A549 (cell line): ENCODE data around the gene PRKCE. TPM values are rescaled to one million over a fixed set of nuclear protein-coding genes. Genes with fewer than 3 reads are reported as not detected.

Source experiments
- ATAC-seq, 2 experiments: fragments of 200-7000 bp in 1 of 2; fragments of >200 bp in 1 of 2; cut with Nextera tagmentation in 1 of 2; cut with Tn5 transposase in 1 of 2; 3 replicates each; pipeline versions ENCODE4 v1.8.0 to v1.9.1; 2018 to 2020; ENCODE audit warnings: mild to moderate bottlenecking in 1 of 2, moderate library complexity in 1 of 2
- CTCF ChIA-PET: fragments of 300-600 bp; sonication (Branson Sonifier 250); formaldehyde crosslinking; extraction: SDS; loops from one replicate; lab custom pipeline; 2021; ENCODE audit warnings: antibody characterized with exemption, inconsistent platforms; lab: Yijun Ruan, JAX
- POLR2A ChIA-PET: fragments of 350-600 bp; formaldehyde crosslinking; extraction: SDS; loops from one replicate; lab custom pipeline; 2021; ENCODE audit warnings: antibody characterized with exemption, inconsistent platforms; lab: Yijun Ruan, JAX
- DNase-seq, 2 experiments: peaks; one replicate each; pipeline versions ENCODE4 v3.0.0 to v3.0.0-alpha.2; 2011 to 2016; ENCODE audit warnings: low read depth in 1 of 2, low spot score in 1 of 2
- FAIRE-seq: peaks from 2 replicates; lab custom pipeline; 2011; peaks lifted over from hg19 to GRCh38; lab: Jason Lieb, UNC
- H3K27ac ChIP-seq, 2 experiments: fragments of >200 bp; sonication (Bioruptor Twin); formaldehyde crosslinking; 3 replicates each; pipeline ENCODE4 v1.5.1; 2016 to 2017
- H3K4me1 ChIP-seq: fragments of >200 bp; sonication (Bioruptor Twin); formaldehyde crosslinking; 3 replicates; pipeline ENCODE4 v1.6.1; 2016
- H3K4me2 ChIP-seq: fragments of >200 bp; sonication (Bioruptor Twin); formaldehyde crosslinking; 3 replicates; pipeline ENCODE4 v1.6.1; 2016
- H3K4me3 ChIP-seq: fragments of >200 bp; sonication (Bioruptor Twin); formaldehyde crosslinking; 3 replicates; pipeline ENCODE4 v1.5.1; 2016
- H3K9me3 ChIP-seq: fragments of >200 bp; sonication (Bioruptor Twin); formaldehyde crosslinking; 3 replicates; pipeline ENCODE4 v1.6.1; 2016
- BHLHE40 ChIP-seq: IDR thresholded peaks from 2 replicates; pipeline ENCODE4 v1.6.1; 2012; ENCODE audit warnings: low read depth, low read length, inconsistent platforms
- CBX2 ChIP-seq: fragments of 200-600 bp; sonication (generic); IDR thresholded peaks from 2 replicates; pipeline ENCODE4 v1.6.1; 2016; ENCODE audit warnings: low read depth, mild to moderate bottlenecking, borderline replicate concordance
- EHMT2 ChIP-seq: fragments of 200-600 bp; sonication (generic); IDR thresholded peaks from 2 replicates; pipeline ENCODE4 v1.6.1; 2016; ENCODE audit warnings: antibody characterized with exemption, low read depth, mild to moderate bottlenecking, moderate library complexity
- FOSB ChIP-seq: fragments of 250-450 bp; sonication (Bioruptor Pico); IDR thresholded peaks from 2 replicates; pipeline ENCODE4 v1.5.0; 2020; ENCODE audit warnings: mild to moderate bottlenecking, moderate library complexity
- FOSL2 ChIP-seq, 2 experiments: fragments of 450-650 bp in 1 of 2; fragments of >200 bp in 1 of 2; sonication (Bioruptor Twin) in 1 of 2; formaldehyde crosslinking; IDR thresholded peaks; 2 replicates each; pipeline versions ENCODE4 v1.5.0 to v1.6.1; 2016 to 2020; ENCODE audit warnings: mild to moderate bottlenecking in 1 of 2, moderate library complexity in 1 of 2
- FOXS1 ChIP-seq: fragments of 250-450 bp; sonication (Bioruptor Pico); IDR thresholded peaks from 2 replicates; pipeline ENCODE4 v1.5.0; 2020; ENCODE audit warnings: mild to moderate bottlenecking, moderate library complexity
- HOXA7 ChIP-seq: fragments of 250-450 bp; sonication (Bioruptor Pico); IDR thresholded peaks from 2 replicates; pipeline ENCODE4 v1.5.0; 2020; ENCODE audit warnings: mild to moderate bottlenecking, moderate library complexity
- HOXB5 ChIP-seq: fragments of 250-450 bp; sonication (Bioruptor Pico); IDR thresholded peaks from 2 replicates; pipeline ENCODE4 v1.5.0; 2020; ENCODE audit warnings: mild to moderate bottlenecking, moderate library complexity
- KDM5A ChIP-seq: fragments of 200-600 bp; sonication (generic); IDR thresholded peaks from 2 replicates; pipeline ENCODE4 v1.6.1; 2016; ENCODE audit warnings: antibody characterized with exemption, mild to moderate bottlenecking
- MYC ChIP-seq: IDR thresholded peaks from 2 replicates; pipeline ENCODE4 v1.6.1; 2012; ENCODE audit warnings: mild to moderate bottlenecking, inconsistent platforms, low read length, improper control_type of control experiment, borderline replicate concordance
- NPAS2 ChIP-seq: fragments of 250-450 bp; sonication (Bioruptor Pico); IDR thresholded peaks from 2 replicates; pipeline ENCODE4 v1.8.0; 2022; ENCODE audit warnings: mild to moderate bottlenecking, moderate library complexity, borderline replicate concordance
- PHF8 ChIP-seq: fragments of 200-600 bp; sonication (generic); IDR thresholded peaks from 2 replicates; pipeline ENCODE4 v1.6.1; 2016; ENCODE audit warnings: low read depth, mild to moderate bottlenecking, antibody characterized with exemption, moderate library complexity, borderline replicate concordance
- POLR2AphosphoS2 ChIP-seq: conservative IDR thresholded peaks from 2 replicates; pipeline ENCODE4 v1.6.1; 2012; ENCODE audit warnings: low read length, improper control_type of control experiment, inconsistent platforms
- RFX5 ChIP-seq: fragments of 450-650 bp; IDR thresholded peaks from 2 replicates; pipeline ENCODE4 v1.7.1; 2014; ENCODE audit warnings: antibody characterized with exemption, mild to moderate bottlenecking, moderate library complexity
- RNF2 ChIP-seq: fragments of 200-600 bp; sonication (generic); IDR thresholded peaks from 2 replicates; pipeline ENCODE4 v1.6.1; 2016; ENCODE audit warnings: low read depth, mild to moderate bottlenecking, antibody characterized with exemption, moderate library complexity, borderline replicate concordance
- SMC3 ChIP-seq: fragments of >200 bp; sonication (Bioruptor Twin); formaldehyde crosslinking; IDR thresholded peaks from 3 replicates; pipeline ENCODE4 v1.6.1; 2018; ENCODE audit warnings: inconsistent platforms
- SREBF2 ChIP-seq: fragments of 450-650 bp; IDR thresholded peaks from 2 replicates; pipeline ENCODE4 v1.6.1; 2014; ENCODE audit warnings: mild to moderate bottlenecking, moderate library complexity
- ZNF302 ChIP-seq: fragments of 250-450 bp; sonication (Bioruptor Pico); IDR thresholded peaks from 2 replicates; pipeline ENCODE4 v1.9.0; 2021; ENCODE audit warnings: inconsistent platforms, mild to moderate bottlenecking, moderate library complexity
- ZSCAN20 ChIP-seq: fragments of 250-450 bp; sonication (Bioruptor Pico); IDR thresholded peaks from 2 replicates; pipeline ENCODE4 v1.8.0; 2022; ENCODE audit warnings: mild to moderate bottlenecking, moderate library complexity
- WGBS: methylation state at CpG from one replicate; pipeline ENCODE4 v1.1.6; 2017; ENCODE audit errors: missing lambda C conversion rate; 5-methylcytosine and 5-hydroxymethylcytosine counted together
- polyA plus RNA-seq, 4 experiments: library from polyadenylated mRNA; depleted of rRNA in 3 of 4; stranded (reverse); fragments of >200 nt; fragmentation: RNase III in 1 of 4; extraction: RNeasy Plus Mini Kit Qiagen cat#74134 plus additional on column Dnase treatment in 1 of 4; gene quantifications; 2 replicates in 3 of 4; 3 replicates in 1 of 4; pipeline ENCODE4 v1.2.3, GENCODE V29; 2011 to 2017
- TF ChIP-seq, protein P1 (sequence below): fragments of 250-450 bp; sonication (Bioruptor Pico); IDR thresholded peaks from 2 replicates; pipeline ENCODE4 v1.5.0; 2021; ENCODE audit warnings: mild to moderate bottlenecking, moderate library complexity, borderline replicate concordance
- TF ChIP-seq, protein P2 (sequence below): fragments of >200 bp; sonication (Bioruptor Twin); formaldehyde crosslinking; IDR thresholded peaks from 2 replicates; pipeline ENCODE4 v1.6.1; 2016
- TF ChIP-seq, protein P3 (sequence below): IDR thresholded peaks from 2 replicates; pipeline ENCODE4 v1.6.1; 2012
- TF ChIP-seq, protein P4 (sequence below): fragments of >200 bp; sonication (Bioruptor Twin); formaldehyde crosslinking; IDR thresholded peaks from 3 replicates; pipeline ENCODE4 v1.6.1; 2016
- TF ChIP-seq, protein P5 (sequence below): fragments of >200 bp; sonication (Bioruptor Twin); formaldehyde crosslinking; IDR thresholded peaks from 3 replicates; pipeline ENCODE4 v1.5.1; 2016
- TF ChIP-seq, protein P6 (sequence below): fragments of 250-450 bp; sonication (Bioruptor Pico); IDR thresholded peaks from 2 replicates; pipeline ENCODE4 v1.5.0; 2020; ENCODE audit warnings: low read depth, mild to moderate bottlenecking, moderate library complexity

Gene PRKCE
- polyA plus RNA-seq, 2 of the 4 experiments (the other 2 are of a cell fraction), result 11.5 to 12.0 TPM

DNA sequence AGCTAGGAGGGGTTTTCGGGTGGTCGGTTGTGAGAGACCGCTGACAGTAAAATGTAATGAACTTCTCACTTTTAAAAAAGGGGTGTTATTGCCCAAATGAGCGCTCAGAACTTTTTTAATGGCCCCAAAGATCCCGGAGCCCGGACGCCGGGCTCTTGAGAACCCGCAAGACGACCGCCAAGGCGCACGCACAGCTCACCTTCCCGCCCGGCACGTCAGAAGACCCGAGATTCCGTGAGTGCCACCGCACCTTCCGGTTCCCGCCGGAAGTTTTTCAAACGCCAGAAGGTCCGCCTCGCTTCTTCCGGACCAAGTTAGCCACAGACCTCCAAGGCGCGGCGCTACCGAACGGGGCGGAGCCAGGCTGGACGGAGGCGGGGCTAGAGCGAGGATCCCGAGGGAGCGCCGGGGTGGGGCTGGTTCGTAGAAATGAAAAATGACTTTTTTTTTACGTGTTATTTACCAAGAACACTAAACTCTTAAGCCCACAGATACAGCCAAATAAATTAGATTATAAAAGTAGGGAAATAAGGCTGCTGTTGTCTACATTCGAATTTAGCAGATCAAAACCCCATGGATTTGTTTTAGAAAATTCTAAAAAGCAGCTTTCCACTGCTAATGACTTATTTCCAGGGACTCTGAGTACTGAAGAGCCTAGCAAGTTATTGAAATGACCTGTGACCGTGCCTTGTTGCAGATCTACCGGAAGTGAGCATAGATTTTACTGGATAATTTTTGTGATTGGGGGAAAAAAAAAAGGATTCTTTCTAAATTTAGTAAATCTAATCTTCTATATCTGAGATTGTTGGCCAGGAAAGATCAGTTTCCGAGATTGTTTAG is 40.2 kb upstream of the PRKCE start, which contains the start of gene SRBD1 (continued):
- TF ChIP-seq, protein P1, sequence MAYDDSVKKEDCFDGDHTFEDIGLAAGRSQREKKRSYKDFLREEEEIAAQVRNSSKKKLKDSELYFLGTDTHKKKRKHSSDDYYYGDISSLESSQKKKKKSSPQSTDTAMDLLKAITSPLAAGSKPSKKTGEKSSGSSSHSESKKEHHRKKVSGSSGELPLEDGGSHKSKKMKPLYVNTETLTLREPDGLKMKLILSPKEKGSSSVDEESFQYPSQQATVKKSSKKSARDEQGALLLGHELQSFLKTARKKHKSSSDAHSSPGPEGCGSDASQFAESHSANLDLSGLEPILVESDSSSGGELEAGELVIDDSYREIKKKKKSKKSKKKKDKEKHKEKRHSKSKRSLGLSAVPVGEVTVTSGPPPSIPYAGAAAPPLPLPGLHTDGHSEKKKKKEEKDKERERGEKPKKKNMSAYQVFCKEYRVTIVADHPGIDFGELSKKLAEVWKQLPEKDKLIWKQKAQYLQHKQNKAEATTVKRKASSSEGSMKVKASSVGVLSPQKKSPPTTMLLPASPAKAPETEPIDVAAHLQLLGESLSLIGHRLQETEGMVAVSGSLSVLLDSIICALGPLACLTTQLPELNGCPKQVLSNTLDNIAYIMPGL (CRISPR knock-in tag), result no peak
- TF ChIP-seq, protein P2, sequence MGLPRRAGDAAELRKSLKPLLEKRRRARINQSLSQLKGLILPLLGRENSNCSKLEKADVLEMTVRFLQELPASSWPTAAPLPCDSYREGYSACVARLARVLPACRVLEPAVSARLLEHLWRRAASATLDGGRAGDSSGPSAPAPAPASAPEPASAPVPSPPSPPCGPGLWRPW, result no peak
- no peak; the same call in 1 of the 2 replicates for TF ChIP-seq HOXB5 (CRISPR knock-in tag)
- TF ChIP-seq BHLHE40, result no peak
- TF ChIP-seq CBX2, result no peak
- TF ChIP-seq HOXA7 (CRISPR knock-in tag), result no peak
- TF ChIP-seq RFX5, result peak; percentile 4; the same call in 1 of the 2 replicates
- TF ChIP-seq, protein P3, sequence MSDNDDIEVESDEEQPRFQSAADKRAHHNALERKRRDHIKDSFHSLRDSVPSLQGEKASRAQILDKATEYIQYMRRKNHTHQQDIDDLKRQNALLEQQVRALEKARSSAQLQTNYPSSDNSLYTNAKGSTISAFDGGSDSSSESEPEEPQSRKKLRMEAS, result peak; percentile 81
- TF ChIP-seq SREBF2, result no peak
- TF ChIP-seq, protein P4, sequence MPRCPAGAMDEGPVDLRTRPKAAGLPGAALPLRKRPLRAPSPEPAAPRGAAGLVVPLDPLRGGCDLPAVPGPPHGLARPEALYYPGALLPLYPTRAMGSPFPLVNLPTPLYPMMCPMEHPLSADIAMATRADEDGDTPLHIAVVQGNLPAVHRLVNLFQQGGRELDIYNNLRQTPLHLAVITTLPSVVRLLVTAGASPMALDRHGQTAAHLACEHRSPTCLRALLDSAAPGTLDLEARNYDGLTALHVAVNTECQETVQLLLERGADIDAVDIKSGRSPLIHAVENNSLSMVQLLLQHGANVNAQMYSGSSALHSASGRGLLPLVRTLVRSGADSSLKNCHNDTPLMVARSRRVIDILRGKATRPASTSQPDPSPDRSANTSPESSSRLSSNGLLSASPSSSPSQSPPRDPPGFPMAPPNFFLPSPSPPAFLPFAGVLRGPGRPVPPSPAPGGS, result peak; percentile 94
- TF ChIP-seq PHF8, result peak; percentile 88
- TF ChIP-seq FOSL2 (IDR thresholded peaks at IDR 0.05), result no peak
- 0 out of 2 replicates have a peak, but pooled peaks have one; percentile 3 for TF ChIP-seq FOSL2 (CRISPR knock-in tag; IDR thresholded peaks at IDR 0.05)
- TF ChIP-seq, all 56 proteins: peak for 9

DNA sequence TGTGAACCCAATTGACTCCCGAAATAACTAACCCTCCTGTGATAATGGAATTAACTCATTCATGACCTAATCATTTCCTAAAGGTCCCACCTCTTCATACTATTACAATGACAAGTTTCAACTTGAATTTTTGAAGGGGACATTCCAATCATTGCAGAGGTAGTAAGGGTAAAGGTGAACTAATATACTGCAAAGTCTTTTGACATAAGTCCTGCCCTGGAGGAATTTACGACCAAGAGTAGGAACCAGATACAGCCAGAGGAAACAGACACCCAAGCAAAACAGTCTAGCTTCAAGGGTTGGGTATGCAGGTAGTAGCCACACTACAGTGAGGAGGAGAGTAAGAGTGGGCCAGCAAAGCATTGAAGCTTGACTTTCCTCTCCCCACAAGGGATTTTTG is 39.2 kb upstream of the PRKCE start:
- 73% methylated on average over 2 of the region's 2 CpGs for WGBS
- peak overlapping the region; percentile 87 for H3K4me2 ChIP-seq
- ChIA-PET POLR2A (no interaction called here), CTCF (interaction anchor here (1.1 to 1.2 kb wide), 2 partner anchors 13 to 14 kb away, joined by 3 read pairs; no protein-coding TSS in a partner anchor)
- no peak overlapping the region for H3K4me3 ChIP-seq
- H3K27ac ChIP-seq, result peak overlapping the region; percentile 21 to 89; a peak in 3 of 6 replicates
- no peaks in the 10 kb centered on the region for H3K9me3 ChIP-seq
- TF ChIP-seq KDM5A (no peak), HOXA7 (CRISPR knock-in tag) (no peak), SMC3 (no peak), ZNF302 (CRISPR knock-in tag) (no peak), NPAS2 (no peak), EHMT2 (no peak), FOSL2 (IDR thresholded peaks at IDR 0.05) (no peak), FOSL2 (CRISPR knock-in tag; IDR thresholded peaks at IDR 0.05) (no peak), FOXS1 (CRISPR knock-in tag) (no peak), POLR2AphosphoS2 (no peak), MYC (no peak), RNF2 (no peak), RFX5 (no peak), FOSB (CRISPR knock-in tag) (no peak), ZSCAN20 (CRISPR knock-in tag) (no peak)
- TF ChIP-seq, protein P5, sequence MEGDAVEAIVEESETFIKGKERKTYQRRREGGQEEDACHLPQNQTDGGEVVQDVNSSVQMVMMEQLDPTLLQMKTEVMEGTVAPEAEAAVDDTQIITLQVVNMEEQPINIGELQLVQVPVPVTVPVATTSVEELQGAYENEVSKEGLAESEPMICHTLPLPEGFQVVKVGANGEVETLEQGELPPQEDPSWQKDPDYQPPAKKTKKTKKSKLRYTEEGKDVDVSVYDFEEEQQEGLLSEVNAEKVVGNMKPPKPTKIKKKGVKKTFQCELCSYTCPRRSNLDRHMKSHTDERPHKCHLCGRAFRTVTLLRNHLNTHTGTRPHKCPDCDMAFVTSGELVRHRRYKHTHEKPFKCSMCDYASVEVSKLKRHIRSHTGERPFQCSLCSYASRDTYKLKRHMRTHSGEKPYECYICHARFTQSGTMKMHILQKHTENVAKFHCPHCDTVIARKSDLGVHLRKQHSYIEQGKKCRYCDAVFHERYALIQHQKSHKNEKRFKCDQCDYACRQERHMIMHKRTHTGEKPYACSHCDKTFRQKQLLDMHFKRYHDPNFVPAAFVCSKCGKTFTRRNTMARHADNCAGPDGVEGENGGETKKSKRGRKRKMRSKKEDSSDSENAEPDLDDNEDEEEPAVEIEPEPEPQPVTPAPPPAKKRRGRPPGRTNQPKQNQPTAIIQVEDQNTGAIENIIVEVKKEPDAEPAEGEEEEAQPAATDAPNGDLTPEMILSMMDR, result no peak
- TF ChIP-seq, protein P6, sequence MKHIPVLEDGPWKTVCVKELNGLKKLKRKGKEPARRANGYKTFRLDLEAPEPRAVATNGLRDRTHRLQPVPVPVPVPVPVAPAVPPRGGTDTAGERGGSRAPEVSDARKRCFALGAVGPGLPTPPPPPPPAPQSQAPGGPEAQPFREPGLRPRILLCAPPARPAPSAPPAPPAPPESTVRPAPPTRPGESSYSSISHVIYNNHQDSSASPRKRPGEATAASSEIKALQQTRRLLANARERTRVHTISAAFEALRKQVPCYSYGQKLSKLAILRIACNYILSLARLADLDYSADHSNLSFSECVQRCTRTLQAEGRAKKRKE, result no peak
- DNase-seq, result no peak
- peaks cover 47% of the 10 kb centered on the region for H3K4me1 ChIP-seq
- ATAC-seq, result no peak
- no peak for FAIRE-seq
